GM18909 (cell line): Measurements from ENCODE around the gene CYP26A1.
"Not testable (repeated sequence)": the region's sequence is repeated elsewhere in the genome, so short reads cannot be mapped to it uniquely, and the experiment has no call there.

ENCODE experiments used
- ATAC-seq: cut with Tn5 transposase; IDR thresholded peaks from one replicate; pipeline ENCODE4 v1.9.1; 2021; ENCODE audit warnings: mild to moderate bottlenecking; ENCODE audit not compliant: unreplicated experiment, poor library complexity

Gene CYP26A1

DNA sequence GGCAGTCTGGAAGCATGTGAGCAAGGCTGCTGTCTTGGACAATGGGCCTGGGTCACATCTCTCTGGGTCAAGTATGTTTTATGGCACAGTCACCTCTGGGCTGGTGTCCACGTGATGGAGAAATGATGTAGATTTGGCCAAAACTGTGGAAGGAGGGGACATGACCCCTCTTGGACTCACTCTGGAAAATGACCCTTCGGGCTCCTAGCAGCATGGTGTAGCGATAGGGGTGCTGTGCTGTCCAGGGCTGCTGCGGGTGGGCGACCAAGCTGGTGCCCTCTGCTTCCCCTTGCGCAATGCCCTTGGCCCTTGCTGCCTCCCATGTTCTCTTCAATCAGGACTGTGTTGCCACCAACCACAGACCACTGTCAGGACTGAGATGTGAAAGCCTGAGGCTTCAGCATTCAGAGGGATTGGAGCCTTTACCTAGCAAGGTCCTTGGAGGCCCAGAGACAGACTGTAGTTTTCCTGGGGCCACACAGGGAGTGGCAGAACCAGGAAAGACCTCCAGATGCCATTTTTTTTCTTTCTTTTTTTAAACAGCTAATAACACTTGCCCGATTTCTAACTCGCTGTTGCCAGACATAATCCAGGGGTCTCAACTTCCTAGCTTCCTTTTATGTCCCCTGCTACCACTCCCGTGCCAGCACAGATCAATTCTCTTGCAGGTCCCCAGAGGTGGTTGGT, 6.1 kb downstream of the CYP26A1 start:
- no peak for ATAC-seq

GRCh38 chr10:93080350-93081046, 6.8 kb downstream of the CYP26A1 start:
- no peak for ATAC-seq

GRCh38 chr10:93081318-93081717, 7.6 kb downstream of the CYP26A1 start:
- no peak for ATAC-seq

DNA sequence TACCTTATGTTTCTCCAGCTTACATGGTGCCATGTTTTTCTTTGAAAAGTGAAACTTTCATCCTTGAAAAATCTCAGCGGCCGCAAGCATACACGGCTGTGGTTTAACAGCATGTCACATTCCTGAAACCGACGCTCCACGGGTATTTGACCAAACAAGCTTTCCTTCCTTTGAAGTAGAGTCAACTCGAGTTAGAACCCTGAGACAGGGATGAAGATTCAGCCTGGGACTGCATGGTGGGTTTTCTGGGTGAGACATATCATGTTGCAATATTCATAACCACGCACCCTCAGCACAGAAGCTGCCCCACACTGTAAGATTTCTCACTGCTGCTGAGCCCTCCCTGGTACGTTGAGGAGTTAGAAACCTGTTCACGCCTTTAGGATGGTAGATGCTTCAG, 8.1 kb downstream of the CYP26A1 start:
- ATAC-seq: no peak

- ATAC-seq: no peak
These were observed 10.2 kb downstream of the CYP26A1 start for GRCh38 chr10:93083743-93084539.

- ATAC-seq: no peak
These were observed 11.7 kb downstream of the CYP26A1 start for GRCh38 chr10:93085272-93085859.

GRCh38 chr10:93086289-93086688, 12.6 kb downstream of the CYP26A1 start:
- ATAC-seq: no peak

- no peak for ATAC-seq
These were observed 14.2 kb downstream of the CYP26A1 start for GRCh38 chr10:93087846-93088245.

- ATAC-seq: no peak
These were observed 14.8 kb downstream of the CYP26A1 start for GRCh38 chr10:93088466-93088865.

GRCh38 chr10:93090619-93091018, 16.9 kb downstream of the CYP26A1 start:
- ATAC-seq: no peak

- no peak for ATAC-seq
These were observed 18.3 kb downstream of the CYP26A1 start for GRCh38 chr10:93091960-93092359.

DNA sequence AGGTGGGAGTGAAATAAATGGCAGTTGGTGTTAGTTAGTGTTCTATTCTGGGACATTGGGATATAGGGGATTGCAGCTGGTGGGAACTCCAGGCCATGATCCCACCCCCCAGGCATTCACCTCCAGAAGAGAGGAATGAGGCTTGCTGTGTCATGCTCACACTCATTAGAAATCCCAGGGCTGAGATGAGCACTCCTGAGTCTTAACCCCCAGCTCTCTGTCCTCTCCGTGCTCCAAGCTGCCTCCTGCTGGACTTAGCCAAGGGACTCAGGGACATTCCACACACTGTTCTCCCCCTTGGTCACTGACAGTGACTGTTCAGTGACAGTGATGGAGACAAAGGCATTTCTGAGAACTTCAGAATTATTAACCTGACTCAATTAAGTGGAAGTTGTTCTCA, 21.5 kb downstream of the CYP26A1 start:
- no peak for ATAC-seq

DNA sequence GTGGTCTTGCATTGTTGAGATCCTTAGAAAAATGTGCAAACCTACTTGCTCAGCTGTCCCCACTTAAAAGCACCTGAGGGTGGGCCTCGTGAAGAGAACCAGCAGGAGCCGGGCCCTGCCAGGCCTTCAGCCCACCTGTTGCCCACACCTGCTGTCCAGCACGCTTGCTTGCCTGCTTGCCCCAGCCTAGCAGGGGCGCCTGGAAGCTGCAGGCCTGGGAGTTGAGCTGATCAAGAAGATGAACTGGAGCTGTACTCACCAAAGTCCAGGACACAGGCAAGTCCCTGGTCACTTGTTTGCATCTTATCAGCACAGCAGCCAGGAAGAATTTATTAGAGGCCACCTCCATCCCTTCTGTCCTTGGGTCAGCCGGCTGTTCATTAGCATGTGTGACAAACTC, 23.2 kb downstream of the CYP26A1 start:
- no peak for ATAC-seq

GRCh38 chr10:93097386-93097785, 23.7 kb downstream of the CYP26A1 start:
- ATAC-seq: no peak

DNA sequence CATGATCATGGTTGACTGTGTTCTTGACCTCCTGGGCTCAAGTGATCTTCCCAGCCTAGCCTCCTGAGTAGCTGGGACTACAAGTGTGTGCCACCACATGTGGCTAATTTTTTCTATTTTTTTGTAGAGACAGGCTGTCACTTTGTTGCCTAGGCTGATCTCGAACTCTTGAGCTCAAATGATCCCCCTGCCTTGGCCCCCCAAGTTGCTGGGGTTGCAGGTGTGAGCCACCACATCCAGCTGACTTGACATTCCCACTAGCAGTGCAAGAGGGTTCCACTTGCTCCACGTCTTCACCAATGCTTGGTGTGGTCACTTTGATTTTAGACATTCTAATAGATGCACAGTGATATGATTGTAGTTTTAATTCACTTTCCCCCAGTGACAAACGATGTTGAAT, 25.1 kb downstream of the CYP26A1 start:
- no peak for ATAC-seq

- no peak for ATAC-seq
These were observed 26.0 kb downstream of the CYP26A1 start for GRCh38 chr10:93099670-93100069.

GRCh38 chr10:93101148-93101547, 27.5 kb downstream of the CYP26A1 start:
- not testable (repeated sequence) for ATAC-seq

- no peak for ATAC-seq
These were observed 30.3 kb downstream of the CYP26A1 start for GRCh38 chr10:93103953-93104352.

- no peak for ATAC-seq
These were observed 33.0 kb downstream of the CYP26A1 start for GRCh38 chr10:93106631-93107072.

DNA sequence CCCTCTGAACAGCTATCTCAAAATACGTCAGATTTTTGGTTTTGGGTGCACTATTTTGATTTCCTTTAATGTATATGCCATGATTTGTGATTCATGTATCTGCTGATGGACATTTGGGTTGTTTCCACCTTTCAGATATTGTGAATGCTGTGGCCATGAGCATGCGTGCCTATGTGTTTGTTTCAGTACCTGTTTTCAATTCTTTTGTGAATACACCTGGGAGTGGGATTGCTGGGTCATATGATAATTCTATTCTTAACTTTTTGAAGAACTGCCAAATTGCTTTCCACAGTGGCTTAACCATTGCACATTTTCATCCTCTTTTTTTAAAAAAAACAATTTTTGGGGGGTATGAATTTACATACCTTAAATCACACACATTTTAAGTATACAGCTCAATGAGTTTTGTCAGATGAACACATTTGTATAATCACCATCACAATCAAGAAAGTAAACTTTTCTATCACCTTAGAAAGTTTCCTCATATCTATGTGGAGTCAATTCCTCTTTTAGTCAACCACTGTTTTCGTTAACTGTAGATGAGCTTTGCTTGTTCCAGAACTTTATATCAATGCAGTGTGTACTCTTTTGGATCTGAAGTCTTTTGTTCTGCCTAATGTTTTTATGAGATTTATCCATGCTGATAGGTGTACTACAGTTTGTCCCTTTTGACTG, 36.9 kb downstream of the CYP26A1 start:
- peak; percentile 73 for ATAC-seq
